ENCODE data around the gene PNN. TPM values are rescaled to one million over a fixed set of nuclear protein-coding genes. Genes with fewer than 3 reads are reported as not detected.
"Not testable (repeated sequence)": the region's sequence is repeated elsewhere in the genome, so short reads cannot be mapped to it uniquely, and the experiment has no call there.

Gene PNN
- 14.2 and 16.1 TPM in 2 replicates for total RNA-seq (2014; rRNA removed; shearing (Covaris generic))

DNA sequence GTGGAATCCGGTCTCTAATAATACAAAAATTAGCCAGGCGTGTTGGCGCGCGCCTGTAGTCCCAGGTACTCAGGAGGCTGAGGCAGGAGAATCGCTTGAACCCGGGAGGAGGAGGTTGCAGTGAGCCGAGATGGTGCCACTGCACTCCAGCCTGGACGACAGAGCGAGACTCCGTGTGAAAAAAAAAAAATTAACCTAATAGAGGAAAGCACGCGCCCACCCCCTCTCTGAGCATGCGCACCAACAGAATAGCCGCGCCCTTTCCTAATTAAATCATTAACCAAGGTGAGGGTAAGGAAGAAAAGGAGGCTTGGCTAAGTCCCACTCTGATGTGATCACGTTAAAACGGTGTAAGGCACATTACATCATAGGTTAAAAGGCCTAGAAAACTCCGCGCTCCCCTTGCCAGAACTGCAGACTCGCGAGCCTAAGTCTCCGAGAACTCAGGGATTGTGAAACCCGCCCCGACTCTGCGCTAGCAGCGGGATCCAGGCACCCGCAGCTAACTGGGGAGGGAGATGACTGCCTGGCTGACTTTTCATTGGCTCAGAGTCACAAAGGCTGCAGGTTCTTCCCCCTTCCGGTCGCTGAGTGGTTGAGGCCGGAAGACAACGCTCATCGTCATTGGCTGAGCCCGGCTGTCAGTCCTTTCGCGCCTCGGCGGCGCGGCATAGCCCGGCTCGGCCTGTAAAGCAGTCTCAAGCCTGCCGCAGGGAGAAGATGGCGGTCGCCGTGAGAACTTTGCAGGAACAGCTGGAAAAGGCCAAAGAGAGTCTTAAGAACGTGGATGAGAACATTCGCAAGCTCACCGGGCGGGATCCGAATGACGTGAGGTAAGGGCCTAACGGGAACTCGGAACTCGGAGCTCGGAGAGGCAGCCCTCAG lies at the start of gene PNN:
Gene PNN (plus strand): TSS at position 695 of the 885 bp plus-strand sequence. CDS start 26 bp downstream, at position 721.
- peak; percentile 99 for DNase-seq (ENCODE audit: low read depth)

DNA sequence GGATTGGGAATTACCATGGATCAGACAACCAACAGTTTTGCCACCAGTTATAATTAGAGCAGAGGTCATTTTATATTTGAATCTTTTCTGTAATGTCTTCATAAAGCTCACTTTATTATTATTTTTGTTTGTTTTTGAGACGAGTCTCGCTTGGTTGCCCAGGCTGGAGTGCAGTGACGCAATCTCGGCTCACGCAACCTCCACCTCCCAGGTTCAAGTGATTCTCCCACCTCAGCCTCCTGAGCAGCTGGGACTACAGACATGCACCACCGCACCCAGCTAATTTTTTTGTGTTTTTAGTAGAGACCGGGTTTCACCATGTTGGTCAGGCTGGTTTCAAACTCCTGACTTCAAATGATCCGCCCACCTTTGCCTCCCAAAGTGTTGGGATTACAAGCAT lies 37.2 kb upstream of the PNN start:
- not testable (repeated sequence) for DNase-seq (ENCODE audit: low read depth)

DNA sequence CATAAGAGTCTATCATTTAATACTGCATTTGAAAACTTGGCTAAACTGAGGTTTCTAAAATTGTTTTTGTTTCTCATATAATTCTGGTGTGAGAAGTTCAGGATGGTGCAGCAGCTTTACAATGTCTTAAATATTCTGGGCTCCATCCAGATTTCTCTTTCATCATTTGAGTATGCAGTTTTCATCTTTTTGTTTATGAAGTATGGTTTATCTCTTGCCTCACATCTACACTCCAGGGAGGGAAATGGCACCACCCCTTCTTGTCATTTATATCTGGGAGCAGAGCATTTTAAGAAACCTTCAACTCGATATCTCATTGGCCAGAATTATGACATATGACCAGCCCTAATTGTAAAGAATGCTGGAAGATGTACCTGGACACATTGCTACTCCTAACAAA lies 36.6 kb upstream of the PNN start:
- no peak for DNase-seq (ENCODE audit: low read depth)

DNA sequence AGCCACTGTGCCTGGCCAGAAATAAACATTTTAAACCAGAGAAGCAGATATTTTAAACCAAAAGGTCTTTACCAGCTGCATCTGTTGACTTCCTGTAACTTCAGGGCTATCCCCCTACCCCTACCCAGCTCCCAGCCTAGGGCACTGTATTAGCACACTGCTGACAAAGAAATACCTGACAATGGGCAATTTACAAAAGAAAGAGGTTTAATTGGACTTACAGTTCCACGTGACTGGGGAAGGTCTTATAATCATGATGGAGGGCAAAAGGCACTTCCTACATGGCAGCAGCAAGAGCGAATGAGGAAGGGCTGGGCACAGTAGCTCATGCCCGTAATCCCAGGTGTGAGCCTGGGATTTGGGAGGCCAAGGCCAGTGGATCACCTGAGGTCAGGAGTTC lies 34.9 kb upstream of the PNN start:
- no peak for DNase-seq (ENCODE audit: low read depth)

DNA sequence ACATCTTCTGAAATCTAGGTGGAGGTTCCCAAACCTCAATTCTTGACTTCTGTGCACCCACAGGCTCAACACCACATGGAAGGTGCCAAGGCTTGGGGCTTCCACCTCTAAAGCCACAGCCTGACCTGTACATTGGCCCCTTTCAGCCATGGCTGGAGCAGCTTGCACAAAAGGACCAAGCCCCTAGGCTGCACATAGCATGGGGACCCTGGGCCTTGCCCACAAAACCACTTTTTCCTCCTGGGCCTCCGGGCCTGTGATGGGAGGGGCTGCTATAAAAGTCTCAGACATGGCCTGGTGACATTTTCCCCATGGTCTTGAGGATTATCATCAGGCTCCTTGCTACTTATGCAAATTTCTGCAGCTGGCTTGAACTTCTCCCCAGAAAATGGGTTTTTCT lies 33.4 kb upstream of the PNN start:
- not testable (repeated sequence) for DNase-seq (ENCODE audit: low read depth)

DNA sequence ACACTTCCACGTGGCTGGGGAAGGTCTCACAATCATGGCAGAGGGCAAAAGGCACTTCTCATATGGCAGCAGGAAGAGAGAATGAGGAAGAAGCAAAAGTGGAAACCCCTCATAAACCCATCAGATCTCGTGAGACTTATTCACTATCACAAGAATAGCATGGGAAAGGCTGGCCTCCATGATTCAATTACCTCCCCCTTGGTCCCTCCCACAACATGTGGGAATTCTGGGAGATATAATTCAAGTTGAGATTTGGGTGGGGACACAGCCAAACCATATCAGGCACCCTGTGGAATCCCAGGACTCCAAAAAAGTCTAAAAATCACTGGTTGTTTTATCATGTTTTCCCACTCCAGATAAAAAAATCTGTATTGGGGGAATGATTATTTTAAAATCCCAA lies 31.8 kb upstream of the PNN start:
- DNase-seq (ENCODE audit: low read depth) = not testable (repeated sequence)

DNA sequence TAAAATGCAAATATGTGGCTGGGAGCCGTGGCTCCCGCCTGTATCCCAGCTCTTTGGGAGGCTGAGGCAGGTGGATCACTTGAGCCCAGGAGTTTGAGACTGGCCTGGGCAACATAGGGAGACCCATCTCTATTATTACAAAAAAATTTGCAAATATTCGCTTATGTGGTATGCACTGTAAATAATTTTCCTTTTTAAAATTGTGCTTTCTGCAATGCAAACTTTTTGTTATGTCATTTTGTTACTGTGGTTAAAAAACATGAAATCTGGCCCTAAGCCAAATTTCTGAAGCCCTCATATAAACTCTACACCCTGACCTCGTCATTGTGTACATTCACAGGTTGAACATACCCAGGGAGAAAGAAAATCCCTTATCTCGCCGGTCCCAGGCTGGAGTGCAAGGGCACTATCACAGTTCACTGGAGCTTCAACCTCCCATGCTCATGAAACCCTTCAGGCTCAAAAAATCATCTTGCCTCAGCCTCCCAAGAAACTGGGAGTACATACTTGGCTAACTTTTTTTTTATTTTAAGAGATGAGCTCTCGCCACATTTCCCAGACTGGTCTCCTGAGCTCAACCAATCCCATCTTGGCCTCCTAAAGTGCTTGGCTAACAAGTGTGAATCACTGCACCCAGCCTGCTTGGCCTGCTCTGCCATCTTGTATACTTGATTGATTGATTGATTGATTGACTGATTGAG lies 29.6 kb upstream of the PNN start:
- DNase-seq (ENCODE audit: low read depth) = no peak

DNA sequence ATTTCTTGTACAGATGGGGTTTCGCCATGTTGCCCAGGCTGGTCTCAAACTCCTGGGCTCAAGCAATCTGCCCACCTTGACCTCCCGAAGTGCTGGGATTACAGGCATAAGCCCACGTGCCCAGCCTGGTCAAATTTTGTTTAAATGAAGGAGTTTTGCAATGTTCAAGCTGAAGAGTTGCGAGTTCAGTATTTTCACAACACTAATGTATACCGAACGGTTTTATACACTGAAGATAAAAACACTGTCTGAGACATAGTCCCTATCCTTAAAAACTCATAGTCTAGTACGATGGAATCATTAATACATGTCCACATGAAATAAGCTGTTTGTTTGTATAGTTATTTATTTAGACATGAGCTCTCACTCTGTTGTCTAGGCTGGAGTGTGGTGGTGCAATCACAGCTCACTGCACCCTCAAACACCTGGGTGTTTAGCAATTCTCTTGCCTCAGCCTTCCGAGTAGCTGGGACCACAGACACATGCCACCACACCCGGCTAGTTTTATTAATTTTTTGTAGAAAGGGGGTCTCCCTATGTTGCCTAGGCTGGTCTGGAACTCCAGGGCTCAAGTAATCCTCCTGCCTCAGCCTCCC lies 20.4 kb upstream of the PNN start:
- DNase-seq (ENCODE audit: low read depth) = no peak

DNA sequence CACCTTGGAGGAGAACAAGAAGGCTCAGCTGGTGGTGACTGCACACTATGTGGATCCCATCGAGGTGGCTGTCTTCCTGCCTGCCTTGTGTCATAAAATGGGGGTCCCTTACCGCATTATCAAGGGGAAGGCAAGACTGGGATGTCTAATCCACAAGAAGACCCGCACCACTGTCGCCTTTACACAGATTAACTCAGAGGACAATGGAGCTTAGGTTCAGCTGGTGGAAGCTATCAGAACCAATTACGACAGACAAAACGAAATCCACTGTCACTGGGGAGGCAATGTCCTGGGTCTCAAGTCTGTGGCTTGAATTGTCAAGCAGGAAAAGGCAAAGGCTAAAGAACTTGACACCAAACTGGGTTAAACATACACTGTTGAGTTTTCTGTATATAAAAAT lies 17.6 kb upstream of the PNN start:
- DNase-seq (ENCODE audit: low read depth) = no peak

DNA sequence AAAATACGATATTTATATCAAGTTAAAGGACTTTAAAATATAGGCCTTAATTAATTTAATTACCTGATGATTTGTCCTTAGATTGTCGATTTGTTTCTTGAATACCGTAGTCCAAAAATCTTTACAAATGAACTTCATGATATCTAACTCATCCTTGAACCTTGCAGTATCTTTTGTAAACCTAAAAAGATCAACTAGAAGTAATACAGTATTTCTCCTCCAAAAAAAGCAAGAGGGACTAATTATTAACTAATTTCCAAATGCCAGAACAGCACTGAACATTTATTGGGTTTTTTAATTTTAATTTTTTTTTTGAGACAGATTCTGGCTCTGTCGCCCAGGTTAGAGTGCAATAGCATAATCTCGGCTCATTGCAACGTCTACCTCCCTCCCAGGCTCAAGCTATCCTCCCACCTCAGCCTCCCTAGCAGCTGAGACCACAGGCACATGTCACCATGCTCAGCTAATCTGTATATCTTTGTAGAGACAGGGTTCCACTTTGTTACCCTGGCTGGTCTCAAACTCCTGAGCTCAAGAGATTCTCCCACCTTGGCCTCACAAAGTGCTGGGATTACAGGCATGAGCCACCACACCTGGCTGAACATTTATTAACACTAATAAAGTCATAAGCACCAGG lies 16.7 kb upstream of the PNN start:
- no peak for DNase-seq (ENCODE audit: low read depth)

DNA sequence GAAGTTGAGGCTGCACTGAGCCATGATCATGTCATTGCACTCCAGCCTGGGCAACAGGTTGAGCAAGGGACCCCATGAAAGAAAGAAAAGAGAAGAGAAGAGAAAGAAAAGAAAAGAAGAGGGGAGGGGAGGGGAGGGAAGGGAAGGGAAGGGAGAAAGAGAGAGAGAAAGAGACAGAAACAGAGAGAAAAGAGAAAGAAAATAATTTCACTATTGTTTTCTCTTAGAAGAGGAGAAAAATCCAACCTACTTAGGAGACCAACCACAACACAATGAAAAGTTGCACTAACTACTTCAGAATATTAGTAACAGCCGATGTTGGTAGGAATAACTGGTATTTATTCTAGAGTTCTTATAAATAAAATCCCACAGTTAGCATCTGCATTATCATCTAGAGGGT lies 14.6 kb upstream of the PNN start:
- DNase-seq (ENCODE audit: low read depth) = no peak

DNA sequence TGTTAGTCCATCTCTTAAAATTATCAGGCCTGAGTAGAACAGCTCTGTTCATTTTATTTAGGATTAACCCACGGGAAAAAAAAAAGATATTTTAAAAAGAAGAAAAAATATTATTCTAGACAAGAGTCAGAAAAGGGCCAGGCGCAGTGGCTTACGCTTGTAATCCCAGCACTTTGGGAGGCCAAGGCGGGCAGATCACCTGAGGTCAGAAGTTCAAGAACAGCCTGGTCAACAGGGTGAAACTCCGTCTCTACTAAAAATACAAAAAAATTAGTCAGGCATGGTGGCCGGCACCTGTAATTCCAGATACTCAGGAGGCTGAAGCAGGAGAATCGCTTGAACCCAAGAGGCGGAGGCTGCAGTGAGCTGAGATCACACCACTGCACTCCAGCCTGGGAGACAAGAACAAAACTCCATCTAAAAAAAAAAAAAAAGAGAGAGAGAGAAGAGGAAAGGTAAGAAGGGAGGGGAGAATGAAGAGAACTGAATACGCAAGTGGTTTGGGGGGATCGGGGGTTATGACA lies 7.2 kb upstream of the PNN start:
- DNase-seq (ENCODE audit: low read depth) = not testable (repeated sequence)

DNA sequence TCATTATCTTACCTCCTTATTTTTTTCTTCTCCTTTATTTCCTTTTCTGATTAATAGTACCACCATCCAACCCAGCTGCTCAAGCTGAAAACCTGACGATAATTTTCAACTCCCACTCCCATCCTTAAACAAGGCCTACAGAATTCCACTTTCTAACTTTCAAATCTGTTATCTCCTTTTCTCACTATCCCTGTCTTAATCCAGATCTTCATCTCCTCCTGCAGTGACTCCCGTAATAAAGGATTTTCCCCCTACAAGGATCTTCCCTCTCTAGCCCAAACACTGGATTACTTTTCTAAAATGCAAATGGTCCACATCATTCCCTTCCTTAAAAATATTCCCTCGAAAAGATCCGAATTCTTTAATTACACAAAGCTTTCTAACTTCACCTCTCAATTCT lies 6.5 kb upstream of the PNN start:
- DNase-seq (ENCODE audit: low read depth) = no peak

DNA sequence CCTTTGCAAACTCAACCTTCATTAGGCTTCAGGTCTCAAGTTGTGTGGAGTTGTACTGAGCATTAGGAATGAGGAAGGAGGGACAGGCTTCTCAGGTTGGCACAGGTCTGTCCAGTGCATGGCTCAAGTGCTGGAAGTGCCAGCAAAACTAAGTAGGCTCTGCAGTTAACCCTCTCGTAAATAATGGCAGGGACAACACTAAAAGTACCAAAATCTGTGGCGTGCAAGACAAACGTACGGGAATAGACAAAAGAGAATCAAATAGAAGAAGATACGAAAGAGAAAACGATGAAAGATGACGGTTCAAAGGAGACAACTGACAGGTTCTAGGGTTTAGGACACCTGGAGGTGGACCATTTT lies 5.5 kb upstream of the PNN start:
- no peak for DNase-seq (ENCODE audit: low read depth)

DNA sequence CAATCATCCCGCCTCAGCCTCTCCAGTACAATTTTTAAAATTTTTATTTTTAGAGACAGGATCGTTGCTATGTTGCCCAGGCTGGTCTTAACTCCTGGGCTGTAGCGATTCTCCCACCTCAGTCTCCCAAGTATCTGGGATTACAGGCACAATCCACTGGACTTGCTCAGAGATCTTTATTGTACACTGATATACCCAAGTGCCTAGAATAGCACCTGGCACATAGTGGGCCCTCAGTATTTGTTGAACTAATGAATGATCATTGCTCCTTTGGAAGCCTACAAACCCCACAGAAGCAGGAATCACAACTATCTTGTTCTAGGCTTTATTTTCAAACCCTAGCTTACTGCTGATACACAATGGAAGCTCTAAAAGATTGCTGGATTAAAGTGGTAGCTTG lies 1.9 kb upstream of the PNN start:
- DNase-seq (ENCODE audit: low read depth) = no peak

DNA sequence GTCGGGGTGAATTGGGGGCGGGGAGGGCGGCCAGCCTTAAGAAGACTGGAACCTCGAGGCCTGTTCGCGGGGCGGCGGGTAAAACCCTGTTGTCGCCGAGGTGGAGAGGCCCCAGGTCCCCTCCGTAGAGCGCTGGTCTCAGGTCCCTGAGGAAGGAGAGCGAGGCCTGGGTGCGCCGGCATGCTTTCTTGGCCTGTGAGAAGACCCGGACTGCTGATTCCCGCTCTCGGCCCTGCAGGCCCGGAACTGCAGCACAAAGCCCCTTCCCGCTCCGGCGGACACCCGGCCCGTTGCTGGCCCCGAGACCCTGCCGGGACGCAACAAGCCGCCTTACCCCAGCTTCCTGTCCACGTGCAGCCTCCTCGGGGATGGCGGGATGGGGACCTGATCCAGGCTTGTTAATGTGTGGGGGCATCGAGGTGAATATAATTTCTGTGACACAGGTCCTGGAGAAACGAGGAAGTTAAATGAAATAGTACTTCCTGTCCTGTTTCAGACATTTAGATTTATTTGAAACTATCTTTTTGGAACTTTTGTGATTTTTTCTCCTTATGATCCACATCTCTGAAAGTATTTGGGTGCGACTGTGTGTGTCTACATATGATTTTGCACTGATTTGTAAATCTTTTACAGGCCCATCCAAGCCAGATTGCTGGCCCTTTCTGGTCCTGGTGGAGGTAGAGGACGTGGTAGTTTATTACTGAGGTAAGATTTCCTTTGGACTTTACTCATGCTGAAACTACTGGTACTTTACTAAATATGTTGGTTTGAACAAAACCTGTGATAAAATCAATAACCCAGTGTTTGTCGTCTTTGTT lies 600 bp downstream of the PNN start:
- peak; percentile 28 for DNase-seq (ENCODE audit: low read depth)

DNA sequence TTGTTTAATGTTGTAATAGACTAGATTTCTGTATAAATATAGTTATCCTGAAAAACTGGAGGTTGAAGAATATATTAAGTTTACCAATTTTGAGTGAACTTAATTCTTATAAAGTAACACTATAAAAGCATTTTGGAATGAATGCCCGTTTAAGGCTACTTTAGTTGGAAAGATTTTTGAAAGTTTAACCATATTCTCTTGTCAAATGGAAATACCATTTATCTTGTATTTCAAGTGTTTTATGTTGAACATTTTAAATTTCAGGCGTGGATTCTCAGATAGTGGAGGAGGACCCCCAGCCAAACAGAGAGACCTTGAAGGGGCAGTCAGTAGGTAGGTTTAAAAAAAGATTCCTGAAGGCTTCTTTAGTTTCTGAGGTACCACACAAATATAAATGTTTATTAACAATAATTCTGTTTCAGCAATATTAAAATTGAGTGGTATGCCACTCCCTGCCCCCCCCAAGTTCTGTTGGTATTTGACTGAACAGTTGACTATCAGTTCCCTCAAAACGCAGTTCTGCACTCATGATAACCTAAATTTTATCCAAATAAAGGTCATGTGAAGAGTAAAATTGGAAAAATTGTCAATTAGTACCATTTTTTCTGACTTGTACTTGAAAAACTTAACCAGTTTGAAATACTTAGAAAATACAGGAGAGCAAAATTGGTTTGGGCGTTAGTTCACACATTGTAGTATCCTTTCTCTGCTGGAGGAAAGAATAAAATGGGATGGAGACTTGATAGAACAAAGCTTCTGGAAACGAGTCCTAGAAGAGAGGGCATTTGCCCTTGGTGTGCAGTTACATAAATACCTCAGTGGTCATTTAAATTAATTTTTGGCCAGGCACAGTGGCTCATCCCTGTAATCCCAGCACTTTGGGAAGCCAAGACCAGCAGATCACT lies 1.5 kb downstream of the PNN start:
- DNase-seq (ENCODE audit: low read depth) = no peak

DNA sequence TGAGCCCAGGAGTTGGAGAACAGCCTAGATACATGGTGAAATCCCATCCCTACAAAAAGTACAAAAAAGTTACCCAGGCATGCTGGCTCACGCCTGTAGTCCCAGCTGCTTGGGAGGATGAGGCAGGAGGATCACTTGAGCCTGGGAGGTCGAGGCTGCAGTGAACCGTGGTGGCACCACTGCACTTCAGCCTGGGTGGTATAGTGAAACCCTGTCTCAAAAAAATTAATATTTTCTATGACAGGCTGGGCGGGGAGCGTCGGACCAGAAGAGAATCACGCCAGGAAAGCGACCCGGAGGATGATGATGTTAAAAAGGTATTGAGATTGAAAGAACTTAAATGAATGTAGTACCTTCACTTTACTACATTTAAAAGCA lies 2.1 kb downstream of the PNN start:
- no peak for DNase-seq (ENCODE audit: low read depth)

DNA sequence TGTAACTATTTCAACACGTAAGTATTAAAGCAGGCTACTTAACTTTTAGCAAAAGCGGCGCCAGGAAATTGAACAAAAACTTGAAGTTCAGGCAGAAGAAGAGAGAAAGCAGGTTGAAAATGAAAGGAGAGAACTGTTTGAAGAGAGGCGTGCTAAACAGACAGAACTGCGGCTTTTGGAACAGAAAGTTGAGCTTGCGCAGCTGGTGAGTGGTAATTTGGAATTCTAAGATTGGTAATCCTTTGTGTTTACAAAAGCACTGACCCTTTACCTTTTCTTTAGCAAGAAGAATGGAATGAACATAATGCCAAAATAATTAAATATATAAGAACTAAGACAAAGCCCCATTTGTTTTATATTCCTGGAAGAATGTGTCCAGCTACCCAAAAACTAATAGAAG lies 4.0 kb downstream of the PNN start:
- DNase-seq (ENCODE audit: low read depth) = no peak

DNA sequence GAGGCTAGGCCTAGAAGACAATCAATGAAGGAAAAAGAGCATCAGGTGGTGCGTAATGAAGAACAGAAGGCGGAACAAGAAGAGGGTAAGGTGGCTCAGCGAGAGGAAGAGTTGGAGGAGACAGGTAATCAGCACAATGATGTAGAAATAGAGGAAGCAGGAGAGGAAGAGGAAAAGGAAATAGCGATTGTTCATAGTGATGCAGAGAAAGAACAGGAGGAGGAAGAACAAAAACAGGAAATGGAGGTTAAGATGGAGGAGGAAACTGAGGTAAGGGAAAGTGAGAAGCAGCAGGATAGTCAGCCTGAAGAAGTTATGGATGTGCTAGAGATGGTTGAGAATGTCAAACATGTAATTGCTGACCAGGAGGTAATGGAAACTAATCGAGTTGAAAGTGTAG lies 5.5 kb downstream of the PNN start:
- DNase-seq (ENCODE audit: low read depth) = no peak

Data from RPMI7951 (cell line).